A549 (cell line): ENCODE data around the gene RSRC1. TPM values are rescaled to one million over a fixed set of nuclear protein-coding genes. Genes with fewer than 3 reads are reported as not detected.
A peak's percentile ranks its signal among the peaks of the same experiment; 100 is the strongest.

Source experiments
- ATAC-seq, 2 experiments: fragments of 200-7000 bp in 1 of 2; fragments of >200 bp in 1 of 2; cut with Nextera tagmentation in 1 of 2; cut with Tn5 transposase in 1 of 2; 3 replicates each; pipeline versions ENCODE4 v1.8.0 to v1.9.1; 2018 to 2020; ENCODE audit warnings: mild to moderate bottlenecking in 1 of 2, moderate library complexity in 1 of 2
- CTCF ChIA-PET: fragments of 300-600 bp; sonication (Branson Sonifier 250); formaldehyde crosslinking; extraction: SDS; loops from one replicate; lab custom pipeline; 2021; ENCODE audit warnings: antibody characterized with exemption, inconsistent platforms; lab: Yijun Ruan, JAX
- POLR2A ChIA-PET: fragments of 350-600 bp; formaldehyde crosslinking; extraction: SDS; loops from one replicate; lab custom pipeline; 2021; ENCODE audit warnings: antibody characterized with exemption, inconsistent platforms; lab: Yijun Ruan, JAX
- DNase-seq, 2 experiments: peaks; one replicate each; pipeline versions ENCODE4 v3.0.0 to v3.0.0-alpha.2; 2011 to 2016; ENCODE audit warnings: low read depth in 1 of 2, low spot score in 1 of 2
- FAIRE-seq: peaks from 2 replicates; lab custom pipeline; 2011; peaks lifted over from hg19 to GRCh38; lab: Jason Lieb, UNC
- H3K27ac ChIP-seq, 2 experiments: fragments of >200 bp; sonication (Bioruptor Twin); formaldehyde crosslinking; 3 replicates each; pipeline ENCODE4 v1.5.1; 2016 to 2017
- H3K4me1 ChIP-seq: fragments of >200 bp; sonication (Bioruptor Twin); formaldehyde crosslinking; 3 replicates; pipeline ENCODE4 v1.6.1; 2016
- H3K4me2 ChIP-seq: fragments of >200 bp; sonication (Bioruptor Twin); formaldehyde crosslinking; 3 replicates; pipeline ENCODE4 v1.6.1; 2016
- H3K4me3 ChIP-seq: fragments of >200 bp; sonication (Bioruptor Twin); formaldehyde crosslinking; 3 replicates; pipeline ENCODE4 v1.5.1; 2016
- H3K9me3 ChIP-seq: fragments of >200 bp; sonication (Bioruptor Twin); formaldehyde crosslinking; 3 replicates; pipeline ENCODE4 v1.6.1; 2016
- ATOH8 ChIP-seq: fragments of 250-450 bp; sonication (Bioruptor Pico); IDR thresholded peaks from 2 replicates; pipeline ENCODE4 v1.5.0; 2020; ENCODE audit warnings: low read depth, mild to moderate bottlenecking, moderate library complexity
- BHLHE40 ChIP-seq: IDR thresholded peaks from 2 replicates; pipeline ENCODE4 v1.6.1; 2012; ENCODE audit warnings: low read depth, low read length, inconsistent platforms
- CBX8 ChIP-seq: fragments of 200-600 bp; sonication (generic); IDR thresholded peaks from 2 replicates; pipeline ENCODE4 v1.6.1; 2016
- CEBPB ChIP-seq, 2 experiments: fragments of >200 bp in 1 of 2; sonication (Bioruptor Twin) in 1 of 2; formaldehyde crosslinking in 1 of 2; IDR thresholded peaks; 2 replicates each; pipeline ENCODE4 v1.6.1; 2012 to 2016
- EHF ChIP-seq: fragments of 250-450 bp; sonication (Bioruptor Pico); IDR thresholded peaks from 2 replicates; pipeline ENCODE4 v1.5.0; 2020; ENCODE audit warnings: mild to moderate bottlenecking
- FOSL2 ChIP-seq, 2 experiments: fragments of 450-650 bp in 1 of 2; fragments of >200 bp in 1 of 2; sonication (Bioruptor Twin) in 1 of 2; formaldehyde crosslinking; IDR thresholded peaks; 2 replicates each; pipeline versions ENCODE4 v1.5.0 to v1.6.1; 2016 to 2020; ENCODE audit warnings: mild to moderate bottlenecking in 1 of 2, moderate library complexity in 1 of 2
- GATA3 ChIP-seq: IDR thresholded peaks from 2 replicates; pipeline ENCODE4 v1.6.1; 2012; ENCODE audit warnings: borderline replicate concordance
- HDAC2 ChIP-seq: fragments of 200-600 bp; sonication (generic); IDR thresholded peaks from 2 replicates; pipeline ENCODE4 v1.6.1; 2016
- HOXB13 ChIP-seq: fragments of 250-450 bp; sonication (Bioruptor Pico); IDR thresholded peaks from 2 replicates; pipeline ENCODE4 v1.5.0; 2020; ENCODE audit warnings: low read depth, mild to moderate bottlenecking, moderate library complexity
- KDM1A ChIP-seq: fragments of 200-600 bp; sonication (generic); IDR thresholded peaks from 2 replicates; pipeline ENCODE4 v1.6.1; 2016; ENCODE audit warnings: low read depth, mild to moderate bottlenecking
- KDM5A ChIP-seq: fragments of 200-600 bp; sonication (generic); IDR thresholded peaks from 2 replicates; pipeline ENCODE4 v1.6.1; 2016; ENCODE audit warnings: antibody characterized with exemption, mild to moderate bottlenecking
- MAFK ChIP-seq: fragments of 450-650 bp; IDR thresholded peaks from 2 replicates; pipeline ENCODE4 v1.6.1; 2014; ENCODE audit not compliant: partially characterized antibody
- NFE2L2 ChIP-seq: fragments of 150-350 bp; conservative IDR thresholded peaks from 2 replicates; pipeline ENCODE4 v1.6.1; 2014; ENCODE audit warnings: low read length
- NR3C1 ChIP-seq: fragments of >200 bp; sonication (Bioruptor Twin); formaldehyde crosslinking; IDR thresholded peaks from 3 replicates; pipeline ENCODE4 v1.6.1; 2017
- PHF8 ChIP-seq: fragments of 200-600 bp; sonication (generic); IDR thresholded peaks from 2 replicates; pipeline ENCODE4 v1.6.1; 2016; ENCODE audit warnings: low read depth, mild to moderate bottlenecking, antibody characterized with exemption, moderate library complexity, borderline replicate concordance
- RAD21 ChIP-seq, 2 experiments: fragments of >200 bp in 1 of 2; sonication (Bioruptor Twin) in 1 of 2; formaldehyde crosslinking in 1 of 2; IDR thresholded peaks in 1 of 2; conservative IDR thresholded peaks in 1 of 2; 2 replicates in 1 of 2; 3 replicates in 1 of 2; pipeline ENCODE4 v1.6.1; 2012 to 2018; ENCODE audit warnings: inconsistent platforms in 1 of 2
- RARB ChIP-seq: fragments of 250-450 bp; sonication (Bioruptor Pico); IDR thresholded peaks from 2 replicates; pipeline ENCODE4 v1.8.0; 2021; ENCODE audit warnings: mild to moderate bottlenecking, moderate library complexity
- REST ChIP-seq: fragments of 200-600 bp; sonication (generic); IDR thresholded peaks from 2 replicates; pipeline ENCODE4 v1.6.1; 2016; ENCODE audit warnings: antibody characterized with exemption, mild to moderate bottlenecking, moderate library complexity
- ZC3H11A ChIP-seq: fragments of 450-650 bp; IDR thresholded peaks from 2 replicates; pipeline ENCODE4 v1.6.1; 2014; ENCODE audit warnings: antibody characterized with exemption, mild to moderate bottlenecking
- WGBS: methylation state at CpG from one replicate; pipeline ENCODE4 v1.1.6; 2017; ENCODE audit errors: missing lambda C conversion rate; 5-methylcytosine and 5-hydroxymethylcytosine counted together
- polyA plus RNA-seq, 4 experiments: library from polyadenylated mRNA; depleted of rRNA in 3 of 4; stranded (reverse); fragments of >200 nt; fragmentation: RNase III in 1 of 4; extraction: RNeasy Plus Mini Kit Qiagen cat#74134 plus additional on column Dnase treatment in 1 of 4; gene quantifications; 2 replicates in 3 of 4; 3 replicates in 1 of 4; pipeline ENCODE4 v1.2.3, GENCODE V29; 2011 to 2017
- TF ChIP-seq, protein P1 (sequence below): fragments of >200 bp; sonication (Bioruptor Twin); formaldehyde crosslinking; IDR thresholded peaks from 3 replicates; pipeline ENCODE4 v1.5.1; 2016
- TF ChIP-seq, protein P2 (sequence below): fragments of 250-450 bp; sonication (Bioruptor Pico); IDR thresholded peaks from 2 replicates; pipeline ENCODE4 v1.5.0; 2021; ENCODE audit warnings: mild to moderate bottlenecking, moderate library complexity, borderline replicate concordance

RSRC1 gene
- polyA plus RNA-seq, 2 of the 4 experiments (the other 2 are of a cell fraction): 17.5 to 52.2 TPM

DNA sequence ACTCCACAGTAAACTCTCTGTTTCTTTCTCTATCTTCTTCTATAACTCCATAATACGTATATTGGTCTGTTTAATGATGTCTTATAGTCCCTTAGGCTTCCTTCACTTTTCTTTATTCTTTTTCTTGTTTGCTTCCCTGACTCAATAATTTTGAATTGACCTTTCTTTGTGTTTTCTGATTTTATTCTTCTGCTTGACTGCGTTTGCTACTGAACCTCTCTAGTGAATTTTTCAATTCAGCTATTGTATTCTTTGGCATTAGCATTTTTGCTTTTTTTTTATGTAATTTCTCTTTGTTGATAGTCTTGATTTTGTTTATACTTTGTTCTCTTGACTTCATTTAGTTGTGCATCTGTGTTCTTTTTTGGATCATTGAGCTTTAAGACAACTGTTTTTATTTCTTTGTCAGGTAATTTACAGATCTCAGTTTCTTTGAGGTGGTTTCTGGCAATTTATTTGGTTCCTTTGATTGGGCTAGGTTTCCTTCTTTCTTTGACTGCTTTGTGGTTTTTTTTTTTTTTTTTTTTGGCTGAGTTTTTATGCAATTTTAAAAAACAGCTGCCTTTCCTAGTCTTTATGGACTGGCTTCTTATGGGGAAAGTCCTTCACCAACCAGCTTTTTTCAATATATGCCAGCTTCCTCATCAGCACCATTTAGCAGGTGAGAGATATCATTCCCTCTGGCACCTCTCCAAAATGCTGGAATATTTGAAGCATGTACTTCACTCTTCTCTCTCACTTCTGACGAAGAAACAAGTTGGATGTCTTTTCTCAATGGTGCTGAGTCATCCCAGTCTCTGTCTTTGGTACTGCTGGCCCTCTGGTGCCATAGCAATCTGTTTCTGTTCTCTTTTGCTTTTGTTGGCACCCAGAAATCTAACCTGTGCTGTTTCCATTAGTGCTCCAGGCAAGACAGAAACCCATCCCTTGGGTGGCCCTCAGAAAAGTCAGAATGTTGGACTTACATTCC lies 17.6 kb downstream of the RSRC1 start:
- FAIRE-seq (no peak), ATAC-seq (peak in 1 of 2 experiments; percentile 56; a peak in 3 of 6 replicates), DNase-seq (peak in 1 of 2 experiments; percentile 53)
- Histone ChIP-seq H3K9me3 (0 out of 3 replicates have a peak, but pooled peaks cover 2% of the 10 kb centered on the region), H3K27ac (peak overlapping the region; percentile 45 to 71; a peak in 5 of 6 replicates), H3K4me3 (no peak overlapping the region), H3K4me1 (peaks cover 11% of the 10 kb centered on the region; the same call in 1 of the 3 replicates), H3K4me2 (peak overlapping the region; percentile 23; the same call in 2 of the 3 replicates)
- ChIA-PET CTCF (interaction anchor here (0.6 to 1.5 kb wide), 4 partner anchors 17 to 662 kb away, joined by 3 to 4 read pairs (median 3); no protein-coding TSS in a partner anchor), POLR2A (interaction anchor here (0.7 to 1.7 kb wide), 2 partner anchors 12 to 17 kb away, joined by 4 to 5 read pairs; partner anchors contain the start of gene RSRC1)
- 70% methylated on average over 3 of the region's 3 CpGs for WGBS
- TF ChIP-seq KDM1A (no peak), MAFK (peak; percentile 80), RARB (CRISPR knock-in tag) (no peak), GATA3 (no peak), KDM5A (no peak), CBX8 (no peak), HOXB13 (CRISPR knock-in tag) (no peak), BHLHE40 (no peak), REST (no peak), CEBPB (IDR thresholded peaks at IDR 0.05) (no peak), EHF (no peak), ZC3H11A (no peak), HDAC2 (no peak), RAD21 (conservative IDR thresholded peaks at IDR 0.05 in 1 of 2, IDR thresholded peaks at IDR 0.05 in 1 of 2) (no peak), NFE2L2 (peak; percentile 68), ATOH8 (no peak), FOSL2 (IDR thresholded peaks at IDR 0.05) (no peak), FOSL2 (CRISPR knock-in tag; IDR thresholded peaks at IDR 0.05) (peak; percentile 33; the same call in 1 of the 2 replicates)
- TF ChIP-seq, protein P1, sequence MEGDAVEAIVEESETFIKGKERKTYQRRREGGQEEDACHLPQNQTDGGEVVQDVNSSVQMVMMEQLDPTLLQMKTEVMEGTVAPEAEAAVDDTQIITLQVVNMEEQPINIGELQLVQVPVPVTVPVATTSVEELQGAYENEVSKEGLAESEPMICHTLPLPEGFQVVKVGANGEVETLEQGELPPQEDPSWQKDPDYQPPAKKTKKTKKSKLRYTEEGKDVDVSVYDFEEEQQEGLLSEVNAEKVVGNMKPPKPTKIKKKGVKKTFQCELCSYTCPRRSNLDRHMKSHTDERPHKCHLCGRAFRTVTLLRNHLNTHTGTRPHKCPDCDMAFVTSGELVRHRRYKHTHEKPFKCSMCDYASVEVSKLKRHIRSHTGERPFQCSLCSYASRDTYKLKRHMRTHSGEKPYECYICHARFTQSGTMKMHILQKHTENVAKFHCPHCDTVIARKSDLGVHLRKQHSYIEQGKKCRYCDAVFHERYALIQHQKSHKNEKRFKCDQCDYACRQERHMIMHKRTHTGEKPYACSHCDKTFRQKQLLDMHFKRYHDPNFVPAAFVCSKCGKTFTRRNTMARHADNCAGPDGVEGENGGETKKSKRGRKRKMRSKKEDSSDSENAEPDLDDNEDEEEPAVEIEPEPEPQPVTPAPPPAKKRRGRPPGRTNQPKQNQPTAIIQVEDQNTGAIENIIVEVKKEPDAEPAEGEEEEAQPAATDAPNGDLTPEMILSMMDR: no peak

DNA sequence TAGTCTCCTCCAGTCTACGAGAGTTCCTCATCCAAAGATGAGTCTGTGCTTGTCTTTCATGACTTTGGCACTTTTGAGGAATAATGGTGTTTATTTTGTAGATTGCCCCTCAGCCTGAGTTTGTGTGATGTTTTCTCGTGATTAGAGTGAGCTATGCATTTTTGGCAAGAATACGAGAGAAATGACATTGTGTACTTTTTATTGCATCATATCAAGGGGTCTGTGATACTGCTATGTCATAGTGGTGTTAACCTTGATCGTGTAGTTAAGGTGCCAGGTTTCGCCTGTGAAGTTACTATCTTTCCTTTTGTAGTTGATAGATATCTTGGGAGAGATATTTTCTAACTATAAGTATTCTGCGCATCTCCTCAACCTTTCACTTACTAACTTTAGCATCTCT lies 18.9 kb downstream of the RSRC1 start:
- no peak for FAIRE-seq
- no peak for ATAC-seq
- 85% methylated on average over 6 of the region's 6 CpGs for WGBS
- Histone ChIP-seq H3K4me3 (no peak overlapping the region), H3K4me1 (peaks cover 11% of the 10 kb centered on the region; the same call in 1 of the 3 replicates), H3K4me2 (no peak overlapping the region; the same call in 2 of the 3 replicates)
- CTCF ChIA-PET: interaction anchor here (0.6 to 1.5 kb wide), 3 partner anchors 18 to 36 kb away, joined by 3 to 4 read pairs (median 3); partner anchors contain the start of gene RSRC1
- TF ChIP-seq PHF8 (no peak), ATOH8 (no peak), MAFK (no peak), NR3C1 (no peak)
- TF ChIP-seq, protein P2, sequence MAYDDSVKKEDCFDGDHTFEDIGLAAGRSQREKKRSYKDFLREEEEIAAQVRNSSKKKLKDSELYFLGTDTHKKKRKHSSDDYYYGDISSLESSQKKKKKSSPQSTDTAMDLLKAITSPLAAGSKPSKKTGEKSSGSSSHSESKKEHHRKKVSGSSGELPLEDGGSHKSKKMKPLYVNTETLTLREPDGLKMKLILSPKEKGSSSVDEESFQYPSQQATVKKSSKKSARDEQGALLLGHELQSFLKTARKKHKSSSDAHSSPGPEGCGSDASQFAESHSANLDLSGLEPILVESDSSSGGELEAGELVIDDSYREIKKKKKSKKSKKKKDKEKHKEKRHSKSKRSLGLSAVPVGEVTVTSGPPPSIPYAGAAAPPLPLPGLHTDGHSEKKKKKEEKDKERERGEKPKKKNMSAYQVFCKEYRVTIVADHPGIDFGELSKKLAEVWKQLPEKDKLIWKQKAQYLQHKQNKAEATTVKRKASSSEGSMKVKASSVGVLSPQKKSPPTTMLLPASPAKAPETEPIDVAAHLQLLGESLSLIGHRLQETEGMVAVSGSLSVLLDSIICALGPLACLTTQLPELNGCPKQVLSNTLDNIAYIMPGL: no peak
- TF ChIP-seq, all 56 proteins: peak for 0
- POLR2A ChIA-PET: interaction anchor here (1.7 kb wide), 1 partner anchor 19 kb away, joined by 5 read pairs; the partner anchor contains the start of gene RSRC1
- Histone ChIP-seq H3K9me3 (0 out of 3 replicates have a peak, but pooled peaks cover 2% of the 10 kb centered on the region), H3K27ac (peak overlapping the region in 1 of 2 experiments; percentile 24; a peak in 1 of 6 replicates)
- no peak for DNase-seq
